Upper lobe of left lung (tissue), 4 donors: ENCODE measurements around the gene CDH22.

Experiments
- CTCF ChIP-seq, 6 experiments: fragments of 450-650 bp in 4 of 6; fragments of 200-600 bp in 2 of 6; sonication (generic) in 2 of 6; IDR thresholded peaks; one replicate each; pipeline ENCODE4 v1.5.1; 2016 to 2019; ENCODE audit warnings: antibody characterized with exemption in 6 of 6
- POLR2AphosphoS5 ChIP-seq, 2 donors: sonication (generic); formaldehyde crosslinking; IDR thresholded peaks; one replicate each; pipeline ENCODE4 v1.5.1; 2017; ENCODE audit warnings: antibody characterized with exemption in 2 of 2

- TF ChIP-seq CTCF (IDR thresholded peaks at IDR 0.05), result no peak
- TF ChIP-seq POLR2AphosphoS5 (IDR thresholded peaks at IDR 0.05), result no peak
Observed at GRCh38 chr20:46270977-46271744, 37.1 kb downstream of the CDH22 start.
